Measurements from ENCODE around the gene MOB3A. TPM values are rescaled to one million over a fixed set of nuclear protein-coding genes. Genes with fewer than 3 reads are reported as not detected.

MOB3A gene
- total and polyA plus RNA-seq, 2 of the 13 experiments (the other 11 are each of a cell fraction or from before 2014, with no cell fraction given): 3.5 to 17.8 TPM

- TF ChIP-seq, protein P1, sequence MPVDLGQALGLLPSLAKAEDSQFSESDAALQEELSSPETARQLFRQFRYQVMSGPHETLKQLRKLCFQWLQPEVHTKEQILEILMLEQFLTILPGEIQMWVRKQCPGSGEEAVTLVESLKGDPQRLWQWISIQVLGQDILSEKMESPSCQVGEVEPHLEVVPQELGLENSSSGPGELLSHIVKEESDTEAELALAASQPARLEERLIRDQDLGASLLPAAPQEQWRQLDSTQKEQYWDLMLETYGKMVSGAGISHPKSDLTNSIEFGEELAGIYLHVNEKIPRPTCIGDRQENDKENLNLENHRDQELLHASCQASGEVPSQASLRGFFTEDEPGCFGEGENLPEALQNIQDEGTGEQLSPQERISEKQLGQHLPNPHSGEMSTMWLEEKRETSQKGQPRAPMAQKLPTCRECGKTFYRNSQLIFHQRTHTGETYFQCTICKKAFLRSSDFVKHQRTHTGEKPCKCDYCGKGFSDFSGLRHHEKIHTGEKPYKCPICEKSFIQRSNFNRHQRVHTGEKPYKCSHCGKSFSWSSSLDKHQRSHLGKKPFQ (CRISPR knock-in tag; IDR thresholded peaks at IDR 0.05; ENCODE audit: insufficient replicate concordance): no peak
- TF ChIP-seq ZNF512 (CRISPR knock-in tag; IDR thresholded peaks at IDR 0.05) (no peak), RBFOX2 (IDR thresholded peaks at IDR 0.05; ENCODE audit: low read depth, low read length) (peak; percentile 44; the same call in 1 of the 2 replicates), JUN (CRISPR knock-in tag; IDR thresholded peaks at IDR 0.05) (no peak), MEIS2 (CRISPR knock-in tag; IDR thresholded peaks at IDR 0.05) (no peak), ZNF431 (CRISPR knock-in tag; IDR thresholded peaks at IDR 0.05; ENCODE audit: borderline replicate concordance, low read depth) (no peak), GMEB1 (CRISPR knock-in tag; IDR thresholded peaks at IDR 0.05; ENCODE audit: borderline replicate concordance) (0 out of 2 replicates have a peak, but pooled peaks have one; percentile 7), KLF12 (CRISPR knock-in tag; IDR thresholded peaks at IDR 0.05; ENCODE audit: borderline replicate concordance) (no peak), ZFP62 (CRISPR knock-in tag; IDR thresholded peaks at IDR 0.05) (no peak), PTBP1 (IDR thresholded peaks at IDR 0.05; ENCODE audit: low read depth, low read length, poor library complexity, severe bottlenecking) (no peak), ZIK1 (CRISPR knock-in tag; IDR thresholded peaks at IDR 0.05; ENCODE audit: borderline replicate concordance, low read depth) (no peak), CREB1 (IDR thresholded peaks at IDR 0.05) (no peak), CREB1 (CRISPR knock-in tag; IDR thresholded peaks at IDR 0.05) (no peak), FOXP1 (IDR thresholded peaks at IDR 0.05) (no peak), FOXP1 (CRISPR knock-in tag; IDR thresholded peaks at IDR 0.05) (no peak), POLR2A (IDR thresholded peaks at IDR 0.05; ENCODE audit: insufficient read depth in 1 of 2, low read depth in 2 of 2, low read length in 2 of 2) (0 out of 4 replicates have a peak, but pooled peaks of 1 of the 2 experiments have one; percentile 12), CEBPG (CRISPR knock-in tag; IDR thresholded peaks at IDR 0.05) (no peak), ZNF747 (CRISPR knock-in tag; IDR thresholded peaks at IDR 0.05; ENCODE audit: borderline replicate concordance) (no peak)
- TF ChIP-seq, protein P2, sequence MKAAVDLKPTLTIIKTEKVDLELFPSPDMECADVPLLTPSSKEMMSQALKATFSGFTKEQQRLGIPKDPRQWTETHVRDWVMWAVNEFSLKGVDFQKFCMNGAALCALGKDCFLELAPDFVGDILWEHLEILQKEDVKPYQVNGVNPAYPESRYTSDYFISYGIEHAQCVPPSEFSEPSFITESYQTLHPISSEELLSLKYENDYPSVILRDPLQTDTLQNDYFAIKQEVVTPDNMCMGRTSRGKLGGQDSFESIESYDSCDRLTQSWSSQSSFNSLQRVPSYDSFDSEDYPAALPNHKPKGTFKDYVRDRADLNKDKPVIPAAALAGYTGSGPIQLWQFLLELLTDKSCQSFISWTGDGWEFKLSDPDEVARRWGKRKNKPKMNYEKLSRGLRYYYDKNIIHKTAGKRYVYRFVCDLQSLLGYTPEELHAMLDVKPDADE (CRISPR knock-in tag; IDR thresholded peaks at IDR 0.05): no peak
- TF ChIP-seq, protein P3, sequence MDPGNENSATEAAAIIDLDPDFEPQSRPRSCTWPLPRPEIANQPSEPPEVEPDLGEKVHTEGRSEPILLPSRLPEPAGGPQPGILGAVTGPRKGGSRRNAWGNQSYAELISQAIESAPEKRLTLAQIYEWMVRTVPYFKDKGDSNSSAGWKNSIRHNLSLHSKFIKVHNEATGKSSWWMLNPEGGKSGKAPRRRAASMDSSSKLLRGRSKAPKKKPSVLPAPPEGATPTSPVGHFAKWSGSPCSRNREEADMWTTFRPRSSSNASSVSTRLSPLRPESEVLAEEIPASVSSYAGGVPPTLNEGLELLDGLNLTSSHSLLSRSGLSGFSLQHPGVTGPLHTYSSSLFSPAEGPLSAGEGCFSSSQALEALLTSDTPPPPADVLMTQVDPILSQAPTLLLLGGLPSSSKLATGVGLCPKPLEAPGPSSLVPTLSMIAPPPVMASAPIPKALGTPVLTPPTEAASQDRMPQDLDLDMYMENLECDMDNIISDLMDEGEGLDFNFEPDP (CRISPR knock-in tag; conservative IDR thresholded peaks at IDR 0.05): no peak
- TF ChIP-seq, protein P4, sequence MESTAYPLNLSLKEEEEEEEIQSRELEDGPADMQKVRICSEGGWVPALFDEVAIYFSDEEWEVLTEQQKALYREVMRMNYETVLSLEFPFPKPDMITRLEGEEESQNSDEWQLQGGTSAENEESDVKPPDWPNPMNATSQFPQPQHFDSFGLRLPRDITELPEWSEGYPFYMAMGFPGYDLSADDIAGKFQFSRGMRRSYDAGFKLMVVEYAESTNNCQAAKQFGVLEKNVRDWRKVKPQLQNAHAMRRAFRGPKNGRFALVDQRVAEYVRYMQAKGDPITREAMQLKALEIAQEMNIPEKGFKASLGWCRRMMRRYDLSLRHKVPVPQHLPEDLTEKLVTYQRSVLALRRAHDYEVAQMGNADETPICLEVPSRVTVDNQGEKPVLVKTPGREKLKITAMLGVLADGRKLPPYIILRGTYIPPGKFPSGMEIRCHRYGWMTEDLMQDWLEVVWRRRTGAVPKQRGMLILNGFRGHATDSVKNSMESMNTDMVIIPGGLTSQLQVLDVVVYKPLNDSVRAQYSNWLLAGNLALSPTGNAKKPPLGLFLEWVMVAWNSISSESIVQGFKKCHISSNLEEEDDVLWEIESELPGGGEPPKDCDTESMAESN (CRISPR knock-in tag; conservative IDR thresholded peaks at IDR 0.05): no peak
Measured at GRCh38 chr19:2087621-2088100, 8.5 kb downstream of the MOB3A start (continued).

All from HepG2 (cell line).